Adrenal gland (tissue), 12 donors: ENCODE results near the gene TTLL1. TPM values are rescaled to one million over a fixed set of nuclear protein-coding genes. Genes with fewer than 3 reads are reported as not detected.

Source experiments
- DNase-seq, 7 donors: peaks; one replicate each; pipeline ENCODE4 v3.0.0-alpha.2; 2019 to 2020
- H3K27ac ChIP-seq, 5 donors: fragments of 200-600 bp; sonication (generic) in 4 of 5; 1 replicate in 3 of 5; 2 replicates in 2 of 5; pipeline versions ENCODE4 v1.5.1 to v1.8.0; 2016 to 2020; ENCODE audit warnings: mild to moderate bottlenecking in 1 of 5
- H3K27me3 ChIP-seq: fragments of 200-600 bp; 2 replicates; pipeline ENCODE4 v1.8.0; 2021
- H3K36me3 ChIP-seq, 2 donors: fragments of 200-600 bp; replicated peaks in 1 of 2; 1 replicate in 1 of 2; 2 replicates in 1 of 2; pipeline versions ENCODE4 v1.5.1 to v1.8.0; 2018 to 2022
- H3K4me1 ChIP-seq, 2 donors: fragments of 200-600 bp; replicated peaks in 1 of 2; 1 replicate in 1 of 2; 2 replicates in 1 of 2; pipeline versions ENCODE4 v1.5.1 to v1.8.0; 2018 to 2021
- H3K4me3 ChIP-seq, 4 donors: fragments of 200-600 bp; sonication (generic) in 3 of 4; one replicate each; pipeline ENCODE4 v1.5.1; 2016 to 2018
- H3K9me3 ChIP-seq, 3 donors: fragments of 200-600 bp; sonication (generic) in 1 of 3; replicated peaks in 1 of 3; 1 replicate in 2 of 3; 2 replicates in 1 of 3; pipeline versions ENCODE4 v1.5.1 to v1.8.0; 2016 to 2021
- POLR2A ChIP-seq, 2 donors: fragments of 450-650 bp; IDR thresholded peaks; one replicate each; pipeline ENCODE4 v1.6.1; 2017; ENCODE audit warnings: antibody characterized with exemption in 2 of 2, mild to moderate bottlenecking in 2 of 2, moderate library complexity in 1 of 2
- WGBS, 4 donors: extraction: QIAGEN DNeasy Blood & Tissue Kit in 2 of 4; methylation state at CpG; one replicate each; pipeline versions ENCODE4 v1.1.5 to v1.1.7; 2013 to 2017; 5-methylcytosine and 5-hydroxymethylcytosine counted together
- intact Hi-C, 2 donors: fragments of 100-400 bp; cut with DNase I; formaldehyde crosslinking; loops; one replicate each; pipeline versions ENCODE4 v1.14.1 to v1.15.0; 2022 to 2023
- polyA plus RNA-seq, 3 donors: library from polyadenylated mRNA; stranded (reverse); fragments of 200-250 nt in 2 of 3; fragments of 350-450 nt in 1 of 3; fragmentation: Illumina TruSeq in 1 of 3; extraction: RNeasy Lipid Tissue Mini Kit (QIAGEN cat#74804) in 1 of 3; gene quantifications; one replicate each; pipeline ENCODE4 v1.2.3, GENCODE V29; 2013 to 2014
- total RNA-seq, 9 donors: library from RNA; depleted of rRNA in 4 of 9; stranded (reverse); fragments of >200 nt in 4 of 9; fragments of 120-200 nt in 1 of 9; fragmentation: NEBNext Ultra II Directional in 1 of 9; extraction: Animal tissue kit (Norgen Biotek cat#: 25700) in 1 of 9; gene quantifications; one replicate each; pipeline versions ENCODE4 v1.1.0 to v1.2.4, GENCODE V29; 2013 to 2023
- TF ChIP-seq, protein P1 (sequence below), 6 experiments: fragments of 450-650 bp in 4 of 6; fragments of 200-600 bp in 2 of 6; sonication (generic) in 1 of 6; IDR thresholded peaks; 1 replicate in 5 of 6; 2 replicates in 1 of 6; pipeline versions ENCODE4 v1.5.1 to v1.8.0; 2016 to 2021; ENCODE audit warnings: antibody characterized with exemption in 6 of 6, mild to moderate bottlenecking in 2 of 6, moderate library complexity in 1 of 6
- donor health status: healthy with polysubstance abuse.
- donor health status: Bipolar disorder and iron deficiency.
- donor health status: DM: yes; HTN: yes; CAD: no.
- donor health status: DM: no; HTN: no; CAD: no.
- donor health status: DM: no; HTN: no; CAD: no.
- donor health status: DM: yes; HTN: yes; CAD: no.

The TTLL1 gene
- total and polyA plus RNA-seq, 12 donors: 5.0 to 14.1 (median 8.3) TPM

DNA sequence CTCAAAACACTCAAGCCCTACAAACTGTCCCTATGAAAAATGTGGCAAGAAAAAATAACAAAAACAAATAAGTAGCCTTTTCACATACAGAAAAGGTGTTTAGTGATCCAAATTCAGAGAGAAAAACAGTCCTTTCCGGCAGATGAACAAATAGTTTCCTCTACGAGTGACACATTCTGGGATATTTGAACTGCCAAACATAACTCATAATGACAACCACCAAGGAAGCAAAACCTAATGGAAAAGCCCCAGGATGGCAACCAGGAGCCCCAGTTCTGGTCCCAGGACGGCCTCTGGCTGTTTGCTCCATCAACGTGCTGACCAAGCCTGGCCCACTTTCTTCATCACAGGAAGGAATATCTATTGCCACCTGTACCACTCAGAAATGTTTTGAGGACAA is 80.3 kb downstream of the TTLL1 start:
- Histone ChIP-seq H3K27me3 (no peaks in the 10 kb centered on the region), H3K4me1 (peaks cover 52 to 87% of the 10 kb centered on the region in 2 donors), H3K36me3 (no peaks in the 10 kb centered on the region), H3K9me3 (no peaks in the 10 kb centered on the region), H3K27ac (peak overlapping the region; percentile 25 to 83 (median 45)), H3K4me3 (no peak overlapping the region)
- no peak for DNase-seq
- TF ChIP-seq POLR2A (IDR thresholded peaks at IDR 0.05): no peak
- TF ChIP-seq, protein P1, sequence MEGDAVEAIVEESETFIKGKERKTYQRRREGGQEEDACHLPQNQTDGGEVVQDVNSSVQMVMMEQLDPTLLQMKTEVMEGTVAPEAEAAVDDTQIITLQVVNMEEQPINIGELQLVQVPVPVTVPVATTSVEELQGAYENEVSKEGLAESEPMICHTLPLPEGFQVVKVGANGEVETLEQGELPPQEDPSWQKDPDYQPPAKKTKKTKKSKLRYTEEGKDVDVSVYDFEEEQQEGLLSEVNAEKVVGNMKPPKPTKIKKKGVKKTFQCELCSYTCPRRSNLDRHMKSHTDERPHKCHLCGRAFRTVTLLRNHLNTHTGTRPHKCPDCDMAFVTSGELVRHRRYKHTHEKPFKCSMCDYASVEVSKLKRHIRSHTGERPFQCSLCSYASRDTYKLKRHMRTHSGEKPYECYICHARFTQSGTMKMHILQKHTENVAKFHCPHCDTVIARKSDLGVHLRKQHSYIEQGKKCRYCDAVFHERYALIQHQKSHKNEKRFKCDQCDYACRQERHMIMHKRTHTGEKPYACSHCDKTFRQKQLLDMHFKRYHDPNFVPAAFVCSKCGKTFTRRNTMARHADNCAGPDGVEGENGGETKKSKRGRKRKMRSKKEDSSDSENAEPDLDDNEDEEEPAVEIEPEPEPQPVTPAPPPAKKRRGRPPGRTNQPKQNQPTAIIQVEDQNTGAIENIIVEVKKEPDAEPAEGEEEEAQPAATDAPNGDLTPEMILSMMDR (IDR thresholded peaks at IDR 0.05): no peak
- WGBS, 4 donors: 41 to 47% (median 45%) methylated on average over 4 of the region's 4 CpGs
- intact Hi-C loops: no loop called here

DNA sequence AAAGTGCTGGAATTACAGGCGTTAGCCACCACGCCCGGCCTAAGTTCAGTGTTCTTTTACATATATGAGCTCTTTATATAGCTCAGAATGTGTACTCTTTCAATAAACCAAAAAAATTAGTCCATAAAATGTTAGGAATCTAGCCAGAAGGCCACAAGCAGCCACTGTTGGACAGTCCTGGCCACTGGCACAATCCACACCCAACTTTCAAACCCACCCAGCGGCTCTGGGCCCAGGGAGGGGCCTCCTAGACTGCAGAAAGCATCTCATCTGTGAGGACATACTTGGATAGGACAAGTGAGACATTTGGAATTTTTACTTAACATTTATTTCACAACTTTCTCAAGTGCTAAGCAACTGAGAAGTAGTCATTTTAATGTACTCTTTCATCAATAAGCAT is 80.7 kb downstream of the TTLL1 start:
- WGBS, 4 donors: 88 to 96% (median 93%) methylated on average over 4 of the region's 4 CpGs
- H3K4me3 ChIP-seq: no peak overlapping the region
- no peak for TF ChIP-seq POLR2A (IDR thresholded peaks at IDR 0.05)
- TF ChIP-seq, protein P1 (IDR thresholded peaks at IDR 0.05): no peak

DNA sequence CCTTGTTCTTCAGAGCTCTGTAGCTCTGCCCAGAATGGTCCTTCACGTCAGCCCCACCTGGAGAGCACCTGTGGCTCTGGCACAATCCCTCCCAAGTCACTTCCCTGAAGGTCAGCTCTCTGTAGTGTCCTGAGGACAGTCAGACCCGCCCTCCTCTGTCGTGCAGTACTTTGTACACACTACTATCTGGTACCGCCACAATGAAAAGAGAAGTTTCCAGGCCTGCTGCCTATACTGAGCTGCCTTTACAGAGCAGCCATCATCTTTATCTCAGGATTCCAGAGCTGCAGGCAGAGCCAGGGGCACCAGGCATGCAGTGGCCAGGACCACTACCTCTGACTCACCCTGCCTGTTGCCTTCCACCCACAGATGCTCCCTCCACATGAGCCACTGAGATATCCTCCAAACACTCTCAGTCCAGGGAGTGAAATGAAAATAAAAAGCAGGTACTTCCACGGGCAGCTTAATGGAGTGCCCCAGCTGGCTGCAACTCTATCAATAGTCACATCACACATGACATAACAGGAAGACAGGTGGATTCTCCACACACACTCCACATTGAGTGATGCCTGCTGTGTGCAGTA is 81.6 kb downstream of the TTLL1 start:
- DNase-seq: peak in 4 of 7 donors; percentile 49 to 62 (median 55)
- H3K4me1 ChIP-seq: peaks cover 54 to 85% of the 10 kb centered on the region in 2 donors
- H3K4me3 ChIP-seq: no peak overlapping the region
- H3K27ac ChIP-seq: peak overlapping the region in 4 of 5 donors; percentile 19 to 83 (median 51)
- intact Hi-C loops: no loop called here
- H3K9me3 ChIP-seq: no peaks in the 10 kb centered on the region
- 58 to 63% (median 60%) methylated on average over 5 of the region's 5 CpGs for WGBS, 4 donors
- no peaks in the 10 kb centered on the region for H3K27me3 ChIP-seq
- H3K36me3 ChIP-seq: no peaks in the 10 kb centered on the region
- no peak for TF ChIP-seq POLR2A (IDR thresholded peaks at IDR 0.05)
- TF ChIP-seq, protein P1 (IDR thresholded peaks at IDR 0.05): no peak

More for the DNA sequence above, 80.7 kb downstream of the TTLL1 start:
- no peaks in the 10 kb centered on the region for H3K27me3 ChIP-seq
- H3K27ac ChIP-seq: peak overlapping the region; percentile 25 to 83 (median 45)
- DNase-seq: no peak
- intact Hi-C loops: no loop called here
- no peaks in the 10 kb centered on the region for H3K9me3 ChIP-seq
- H3K4me1 ChIP-seq: peaks cover 52 to 87% of the 10 kb centered on the region in 2 donors
- no peaks in the 10 kb centered on the region for H3K36me3 ChIP-seq

DNA sequence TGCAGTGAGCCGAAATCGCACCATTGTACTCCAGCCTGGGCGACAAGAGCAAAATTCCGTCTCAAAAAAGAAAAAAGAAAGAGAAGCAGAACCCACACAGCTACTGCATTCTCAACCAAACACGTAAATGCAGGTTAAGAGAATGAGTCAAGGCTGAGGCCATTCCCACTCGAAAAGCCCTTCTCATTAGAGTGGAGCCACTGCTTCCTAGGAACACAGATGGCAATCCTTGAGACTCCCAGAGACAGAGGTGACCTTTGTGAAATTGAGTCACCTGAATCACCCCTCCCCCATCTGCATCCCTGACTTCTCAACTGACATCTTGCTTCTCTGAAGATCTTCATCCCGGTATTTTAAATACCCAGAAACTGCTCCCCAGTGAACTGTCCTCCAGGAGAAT is 82.4 kb downstream of the TTLL1 start:
- peaks cover 61 to 87% of the 10 kb centered on the region in 2 donors for H3K4me1 ChIP-seq
- intact Hi-C loops: no loop called here
- peak overlapping the region in 3 of 5 donors; percentile 45 to 83 (median 79) for H3K27ac ChIP-seq
- DNase-seq: no peak
- H3K9me3 ChIP-seq: no peaks in the 10 kb centered on the region
- WGBS, 4 donors: 69 to 79% (median 71%) methylated on average over 7 of the region's 7 CpGs
- H3K4me3 ChIP-seq: no peak overlapping the region
- H3K27me3 ChIP-seq: no peaks in the 10 kb centered on the region
- TF ChIP-seq, protein P1 (IDR thresholded peaks at IDR 0.05): no peak
- TF ChIP-seq POLR2A (IDR thresholded peaks at IDR 0.05): no peak
- H3K36me3 ChIP-seq: no peaks in the 10 kb centered on the region
